Neuronal stem cell (in vitro differentiated cells): ENCODE data around the gene HELZ.
"Not testable (repeated sequence)": the region's sequence is repeated elsewhere in the genome, so short reads cannot be mapped to it uniquely, and the experiment has no call there.

ENCODE experiments used
- DNase-seq: peaks from one replicate; pipeline ENCODE4 v3.0.0-alpha.2; 2013; ENCODE audit warnings: low spot score
- H2AFZ ChIP-seq: one replicate; pipeline ENCODE4 v1.6.1; 2013; ENCODE audit warnings: mild to moderate bottlenecking, low read length, inconsistent platforms
- H2AK5ac ChIP-seq: 2 replicates; pipeline ENCODE4 v1.6.1; 2013; ENCODE audit warnings: low read depth, mild to moderate bottlenecking, inconsistent platforms, low read length, moderate library complexity, mixed read lengths
- H2BK120ac ChIP-seq: 2 replicates; pipeline ENCODE4 v1.6.1; 2013; ENCODE audit warnings: low read depth, mild to moderate bottlenecking, inconsistent platforms, low read length, moderate library complexity, mixed read lengths
- H2BK12ac ChIP-seq: one replicate; pipeline ENCODE4 v1.6.1; 2013; ENCODE audit warnings: low read length, inconsistent platforms
- H2BK15ac ChIP-seq: 2 replicates; pipeline ENCODE4 v1.6.1; 2013; ENCODE audit warnings: mild to moderate bottlenecking, low read length, inconsistent platforms, mixed read lengths
- H2BK5ac ChIP-seq: one replicate; pipeline ENCODE4 v1.6.1; 2013; ENCODE audit warnings: inconsistent platforms, mild to moderate bottlenecking, low read length, moderate library complexity
- H3K14ac ChIP-seq: one replicate; pipeline ENCODE4 v1.6.1; 2013; ENCODE audit warnings: low read length, inconsistent platforms
- H3K18ac ChIP-seq: 2 replicates; pipeline ENCODE4 v1.6.1; 2013; ENCODE audit warnings: low read length, inconsistent platforms
- H3K23ac ChIP-seq: 2 replicates; pipeline ENCODE4 v1.6.1; 2013; ENCODE audit warnings: low read depth, mild to moderate bottlenecking, mixed read lengths, low read length, inconsistent platforms; ENCODE audit not compliant: poor library complexity
- H3K27ac ChIP-seq: replicated peaks from 3 replicates; pipeline ENCODE4 v1.5.1; 2013; ENCODE audit warnings: low read length, inconsistent platforms
- H3K27me3 ChIP-seq, 3 experiments: 2 replicates each; pipeline ENCODE4 v1.6.1; 2013; ENCODE audit warnings: low read length in 3 of 3, mild to moderate bottlenecking in 2 of 3, inconsistent platforms in 1 of 3, low read depth in 1 of 3, mixed read lengths in 1 of 3, moderate library complexity in 1 of 3; ENCODE audit not compliant: control insufficient read depth in 3 of 3, insufficient read depth in 3 of 3
- H3K36me3 ChIP-seq, 2 donors: replicated peaks in 1 of 2; 2 replicates each; pipeline ENCODE4 v1.6.1; 2013; ENCODE audit warnings: low read length in 2 of 2; ENCODE audit not compliant: control insufficient read depth in 2 of 2, insufficient read depth in 2 of 2
- H3K4ac ChIP-seq: 2 replicates; pipeline ENCODE4 v1.6.1; 2013; ENCODE audit warnings: inconsistent platforms, mild to moderate bottlenecking, low read length, moderate library complexity
- H3K4me1 ChIP-seq, 2 donors: 1 replicate in 1 of 2; 2 replicates in 1 of 2; pipeline ENCODE4 v1.6.1; 2013; ENCODE audit warnings: low read length in 2 of 2, low read depth in 1 of 2; ENCODE audit not compliant: control insufficient read depth in 2 of 2, insufficient read depth in 1 of 2
- H3K4me2 ChIP-seq: one replicate; pipeline ENCODE4 v1.6.1; 2013; ENCODE audit warnings: mild to moderate bottlenecking, low read length, inconsistent platforms; ENCODE audit not compliant: insufficient read depth, poor library complexity, severe bottlenecking
- H3K4me3 ChIP-seq, 2 donors: 2 replicates each; pipeline ENCODE4 v1.5.1; 2013; ENCODE audit warnings: low read length in 2 of 2, mild to moderate bottlenecking in 2 of 2, inconsistent platforms in 1 of 2, moderate library complexity in 1 of 2
- H3K79me1 ChIP-seq: one replicate; pipeline ENCODE4 v1.6.1; 2013; ENCODE audit warnings: low read depth, mild to moderate bottlenecking, inconsistent platforms, low read length, moderate library complexity
- H3K9ac ChIP-seq: one replicate; pipeline ENCODE4 v1.6.1; 2013; ENCODE audit warnings: mild to moderate bottlenecking, low read depth, low read length, inconsistent platforms; ENCODE audit not compliant: poor library complexity
- H3K9me3 ChIP-seq, 2 donors: replicated peaks in 1 of 2; 2 replicates each; pipeline versions ENCODE3 to v1.6.1; 2013; ENCODE audit warnings: low read length in 2 of 2, mild to moderate bottlenecking in 2 of 2, inconsistent platforms in 1 of 2, low read depth in 1 of 2, mixed read lengths in 1 of 2, moderate library complexity in 1 of 2; ENCODE audit not compliant: control insufficient read depth in 2 of 2, insufficient read depth in 1 of 2
- H4K8ac ChIP-seq: one replicate; pipeline ENCODE4 v1.6.1; 2013; ENCODE audit warnings: low read depth, mild to moderate bottlenecking, inconsistent platforms, low read length, moderate library complexity
- H4K91ac ChIP-seq: one replicate; pipeline ENCODE4 v1.6.1; 2013; ENCODE audit warnings: low read length, low read depth, mild to moderate bottlenecking, inconsistent platforms; ENCODE audit not compliant: poor library complexity
- WGBS, 2 donors: extraction: QIAGEN DNeasy Blood & Tissue Kit; methylation state at CpG; one replicate each; pipeline ENCODE4 v1.1.7; 2013; ENCODE audit warnings: missing lambda C conversion rate in 2 of 2, mixed read lengths in 1 of 2; ENCODE audit not compliant: insufficient read length in 2 of 2, insufficient replicate concordance in 1 of 2; ENCODE audit errors: extremely low coverage in 2 of 2; 5-methylcytosine and 5-hydroxymethylcytosine counted together

The HELZ gene

GRCh38 chr17:67126983-67127382, 118.0 kb downstream of the HELZ start:
- H2BK5ac ChIP-seq, result no peak overlapping the region
- H3K27ac ChIP-seq, result no peak overlapping the region
- H3K4me2 ChIP-seq, result no peak overlapping the region
- no peak overlapping the region for H3K9ac ChIP-seq
- H3K23ac ChIP-seq, result no peak overlapping the region
- H2AK5ac ChIP-seq, result no peak overlapping the region
- H3K14ac ChIP-seq, result no peak overlapping the region
- H3K4me3 ChIP-seq, result no peak overlapping the region
- WGBS, 2 donors, result no CpG with 5 or more reads among the region's 2 CpGs
- H3K4me1 ChIP-seq, result no peaks in the 10 kb centered on the region
- H3K79me1 ChIP-seq, result no peaks in the 10 kb centered on the region
- H2BK15ac ChIP-seq, result no peak overlapping the region
- peaks cover 3 to 55% of the 10 kb centered on the region in 2 donors for H3K36me3 ChIP-seq
- no peak overlapping the region for H3K4ac ChIP-seq
- no peak overlapping the region for H4K8ac ChIP-seq
- no peak overlapping the region for H2BK120ac ChIP-seq
- no peak for DNase-seq
- H4K91ac ChIP-seq, result no peak overlapping the region
- no peak overlapping the region for H2AFZ ChIP-seq
- no peaks in the 10 kb centered on the region for H3K9me3 ChIP-seq
- no peaks in the 10 kb centered on the region for H3K27me3 ChIP-seq
- H2BK12ac ChIP-seq, result no peak overlapping the region
- H3K18ac ChIP-seq, result no peak overlapping the region

GRCh38 chr17:67126543-67126942, 118.5 kb downstream of the HELZ start:
- not testable (repeated sequence) for H3K4ac ChIP-seq, H3K9ac ChIP-seq, H4K91ac ChIP-seq, H3K4me1 ChIP-seq, H3K4me2 ChIP-seq, H4K8ac ChIP-seq, H2BK120ac ChIP-seq, H3K27ac ChIP-seq, H3K4me3 ChIP-seq, H3K79me1 ChIP-seq, H2BK12ac ChIP-seq, H3K27me3 ChIP-seq, H2BK15ac ChIP-seq, H3K18ac ChIP-seq, H3K9me3 ChIP-seq, H3K14ac ChIP-seq, H3K23ac ChIP-seq, H2AK5ac ChIP-seq, H2BK5ac ChIP-seq, DNase-seq, H2AFZ ChIP-seq
- no CpG with 5 or more reads among the region's 6 CpGs for WGBS, 2 donors
- H3K36me3 ChIP-seq, result peaks cover 3 to 59% of the 10 kb centered on the region in 2 donors

GRCh38 chr17:67125924-67126323, 119.1 kb downstream of the HELZ start:
- H3K36me3 ChIP-seq, result peaks cover 3 to 65% of the 10 kb centered on the region in 2 donors
- H2AFZ ChIP-seq, result no peak overlapping the region
- H3K79me1 ChIP-seq, result no peaks in the 10 kb centered on the region
- H2BK15ac ChIP-seq, result no peak overlapping the region
- H4K91ac ChIP-seq, result no peak overlapping the region
- DNase-seq, result no peak
- H3K4me3 ChIP-seq, result no peak overlapping the region
- no peak overlapping the region for H3K18ac ChIP-seq
- H3K4me2 ChIP-seq, result no peak overlapping the region
- no peak overlapping the region for H3K14ac ChIP-seq
- no peak overlapping the region for H3K27ac ChIP-seq
- H3K4ac ChIP-seq, result no peak overlapping the region
- no peak overlapping the region for H4K8ac ChIP-seq
- H3K4me1 ChIP-seq, result no peaks in the 10 kb centered on the region
- no CpG with 5 or more reads among the region's 1 CpG for WGBS, 2 donors
- H3K9ac ChIP-seq, result no peak overlapping the region
- no peaks in the 10 kb centered on the region for H3K27me3 ChIP-seq
- no peak overlapping the region for H2BK12ac ChIP-seq
- no peaks in the 10 kb centered on the region for H3K9me3 ChIP-seq
- no peak overlapping the region for H3K23ac ChIP-seq
- H2BK120ac ChIP-seq, result no peak overlapping the region
- no peak overlapping the region for H2AK5ac ChIP-seq
- H2BK5ac ChIP-seq, result no peak overlapping the region

- H2AFZ ChIP-seq, result no peak overlapping the region
- H3K4me3 ChIP-seq, result no peak overlapping the region
- H2AK5ac ChIP-seq, result no peak overlapping the region
- H3K9me3 ChIP-seq, result no peaks in the 10 kb centered on the region
- H3K4me2 ChIP-seq, result no peak overlapping the region
- H3K36me3 ChIP-seq, result peaks cover 3 to 70% of the 10 kb centered on the region in 2 donors
- H3K79me1 ChIP-seq, result no peaks in the 10 kb centered on the region
- H3K27ac ChIP-seq, result no peak overlapping the region
- DNase-seq, result no peak
- H3K23ac ChIP-seq, result no peak overlapping the region
- H3K27me3 ChIP-seq, result no peaks in the 10 kb centered on the region
- H2BK120ac ChIP-seq, result no peak overlapping the region
- no peak overlapping the region for H3K18ac ChIP-seq
- WGBS, 2 donors, result no CpG with 5 or more reads among the region's 1 CpG
- no peak overlapping the region for H4K8ac ChIP-seq
- no peak overlapping the region for H3K14ac ChIP-seq
- H2BK5ac ChIP-seq, result no peak overlapping the region
- no peak overlapping the region for H3K9ac ChIP-seq
- no peak overlapping the region for H2BK12ac ChIP-seq
- H2BK15ac ChIP-seq, result no peak overlapping the region
- no peak overlapping the region for H3K4ac ChIP-seq
- no peak overlapping the region for H4K91ac ChIP-seq
- no peaks in the 10 kb centered on the region for H3K4me1 ChIP-seq
Observed at GRCh38 chr17:67125417-67125816, 119.6 kb downstream of the HELZ start.
